IMR-90 (cell line): ENCODE measurements around the gene PAPPA. TPM values are rescaled to one million over a fixed set of nuclear protein-coding genes. Genes with fewer than 3 reads are reported as not detected.

ENCODE experiments used
- ATAC-seq: fragments of 200-7000 bp; cut with Tn5 transposase; 2 replicates; pipeline ENCODE4 v1.9.1; 2020; ENCODE audit warnings: low read depth, mild to moderate bottlenecking, moderate library complexity
- BruUV-seq: library from RNA; stranded (reverse); fragments of 400-500 nt; replicated peaks from 2 replicates; lab custom pipeline; 2021; lab: Mats Ljungman, UMichigan
- CTCF ChIA-PET: fragments of 300-600 bp; formaldehyde crosslinking; extraction: SDS; loops from one replicate; lab custom pipeline; 2021; ENCODE audit warnings: antibody characterized with exemption; lab: Yijun Ruan, JAX
- POLR2A ChIA-PET: fragments of 300-600 bp; sonication (Branson Sonifier 250); formaldehyde crosslinking; loops from one replicate; lab custom pipeline; 2022; ENCODE audit warnings: antibody characterized with exemption; ENCODE audit not compliant: unreplicated experiment; lab: Charles Lee
- DNase-seq: peaks from one replicate; pipeline ENCODE4 v3.0.0; 2013
- H2AFZ ChIP-seq: replicated peaks from 2 replicates; pipeline ENCODE3; 2013; ENCODE audit warnings: low read length, mild to moderate bottlenecking; ENCODE audit not compliant: poor library complexity
- H2AK5ac ChIP-seq: 2 replicates; pipeline ENCODE4 v1.6.1; 2013; ENCODE audit warnings: low read depth, low read length, inconsistent platforms
- H2AK9ac ChIP-seq: replicated peaks from 2 replicates; pipeline ENCODE3; 2013; ENCODE audit warnings: mild to moderate bottlenecking, low read depth, low read length, moderate library complexity; ENCODE audit not compliant: poor library complexity
- H2BK120ac ChIP-seq: 2 replicates; pipeline ENCODE4 v1.6.1; 2013; ENCODE audit warnings: low read depth, low read length, inconsistent platforms
- H2BK15ac ChIP-seq: 3 replicates; pipeline ENCODE4 v1.6.1; 2013; ENCODE audit warnings: low read depth, low read length, inconsistent platforms
- H2BK20ac ChIP-seq: 2 replicates; pipeline ENCODE4 v1.6.1; 2013; ENCODE audit warnings: low read depth, mild to moderate bottlenecking, inconsistent platforms, low read length, moderate library complexity
- H2BK5ac ChIP-seq: 2 replicates; pipeline ENCODE4 v1.6.1; 2013; ENCODE audit warnings: mild to moderate bottlenecking, low read depth, low read length, inconsistent platforms; ENCODE audit not compliant: poor library complexity, severe bottlenecking
- H3K14ac ChIP-seq: replicated peaks from 2 replicates; pipeline ENCODE4 v1.6.1; 2013; ENCODE audit warnings: low read depth, low read length, inconsistent platforms
- H3K18ac ChIP-seq: 2 replicates; pipeline ENCODE4 v1.6.1; 2013; ENCODE audit warnings: low read depth, low read length, control low read depth
- H3K23ac ChIP-seq: 2 replicates; pipeline ENCODE4 v1.6.1; 2013; ENCODE audit warnings: low read depth, low read length, inconsistent platforms
- H3K27ac ChIP-seq: 2 replicates; pipeline ENCODE4 v1.5.1; 2013; ENCODE audit warnings: mild to moderate bottlenecking, control low read depth, low read length; ENCODE audit not compliant: insufficient read depth
- H3K27me3 ChIP-seq: 2 replicates; pipeline ENCODE4 v1.6.1; 2013; ENCODE audit warnings: low read length; ENCODE audit not compliant: control insufficient read depth, insufficient read depth
- H3K36me3 ChIP-seq: 2 replicates; pipeline ENCODE4 v1.6.1; 2013; ENCODE audit warnings: low read length, mixed read lengths; ENCODE audit not compliant: control insufficient read depth, insufficient read depth
- H3K4ac ChIP-seq: 2 replicates; pipeline ENCODE4 v1.6.1; 2013; ENCODE audit warnings: low read depth, low read length, inconsistent platforms
- H3K4me1 ChIP-seq: 2 replicates; pipeline ENCODE4 v1.6.1; 2013; ENCODE audit warnings: low read length, mixed read lengths; ENCODE audit not compliant: control insufficient read depth, insufficient read depth
- H3K4me2 ChIP-seq: 2 replicates; pipeline ENCODE4 v1.6.1; 2013; ENCODE audit warnings: low read depth, mild to moderate bottlenecking, control low read depth, low read length, moderate library complexity
- H3K4me3 ChIP-seq: 2 replicates; pipeline ENCODE4 v1.5.1; 2013; ENCODE audit warnings: low read depth, mild to moderate bottlenecking, control low read depth, low read length, moderate library complexity; ENCODE audit not compliant: insufficient read depth
- H3K56ac ChIP-seq: 2 replicates; pipeline ENCODE4 v1.6.1; 2013; ENCODE audit warnings: low read length, inconsistent platforms; ENCODE audit not compliant: insufficient read depth; ENCODE audit errors: extremely low read depth
- H3K79me1 ChIP-seq, 2 experiments: 2 replicates each; pipeline ENCODE4 v1.6.1; 2013; ENCODE audit warnings: low read length in 2 of 2, inconsistent platforms in 1 of 2, low read depth in 1 of 2
- H3K9ac ChIP-seq: 2 replicates; pipeline ENCODE4 v1.6.1; 2013; ENCODE audit warnings: low read depth, low read length, control low read depth
- H3K9me1 ChIP-seq: 2 replicates; pipeline ENCODE4 v1.6.1; 2013; ENCODE audit warnings: low read length, inconsistent platforms; ENCODE audit not compliant: insufficient read depth
- H3K9me3 ChIP-seq: 2 replicates; pipeline ENCODE4 v1.6.1; 2013; ENCODE audit warnings: low read length; ENCODE audit not compliant: control insufficient read depth, insufficient read depth
- H4K20me1 ChIP-seq: 2 replicates; pipeline ENCODE4 v1.6.1; 2013; ENCODE audit warnings: low read length, inconsistent platforms; ENCODE audit not compliant: insufficient read depth
- H4K5ac ChIP-seq: 2 replicates; pipeline ENCODE4 v1.6.1; 2013; ENCODE audit warnings: mild to moderate bottlenecking, low read depth, low read length, control low read depth
- H4K8ac ChIP-seq, 2 experiments: 2 replicates each; pipeline ENCODE4 v1.6.1; 2013; ENCODE audit warnings: low read depth in 2 of 2, low read length in 2 of 2, control low read depth in 1 of 2, inconsistent platforms in 1 of 2
- H4K91ac ChIP-seq: 2 replicates; pipeline ENCODE4 v1.6.1; 2013; ENCODE audit warnings: low read depth, low read length, inconsistent platforms; ENCODE audit not compliant: insufficient read depth
- MAFK ChIP-seq: IDR thresholded peaks from 2 replicates; pipeline ENCODE4 v1.6.1; 2012; ENCODE audit warnings: low read depth, low read length, improper control_type of control experiment
- POLR2A ChIP-seq: IDR thresholded peaks from 2 replicates; pipeline ENCODE4 v1.6.1; 2012; ENCODE audit warnings: mild to moderate bottlenecking, low read depth, low read length
- RAD21 ChIP-seq: IDR thresholded peaks from 2 replicates; pipeline ENCODE4 v1.6.1; 2012; ENCODE audit warnings: low read length, improper control_type of control experiment
- SMC3 ChIP-seq: fragments of 150-350 bp; IDR thresholded peaks from 2 replicates; pipeline ENCODE4 v1.6.1; 2016; ENCODE audit warnings: low read depth, mild to moderate bottlenecking, antibody characterized with exemption, low read length, moderate library complexity
- WGBS, 2 experiments: methylation state at CpG; one replicate each; pipeline versions ENCODE4 v1.1.5 to v1.1.7; 2013; ENCODE audit warnings: missing lambda C conversion rate in 2 of 2; ENCODE audit not compliant: insufficient read length in 1 of 2; ENCODE audit errors: extremely low coverage in 2 of 2; 5-methylcytosine and 5-hydroxymethylcytosine counted together
- dilution Hi-C: fragments of 300-500 bp; cut with HindIII; formaldehyde crosslinking; loops from one replicate; pipeline ENCODE4 v1.14.3; 2018; ENCODE audit warnings: low sequenced_read_pairs; ENCODE audit not compliant: unreplicated experiment
- in situ Hi-C: fragments of 300-500 bp; cut with MboI; formaldehyde crosslinking; loops from 3 replicates; pipeline ENCODE4 v1.14.3; 2019; ENCODE audit warnings: low sequenced_read_pairs, inconsistent platforms, mixed read lengths
- intact Hi-C: fragments of 100-400 bp; cut with micrococcal nuclease; formaldehyde crosslinking; loops from 2 replicates; pipeline ENCODE4 v1.10.0; 2022
- polyA plus RNA-seq, 3 experiments: library from polyadenylated mRNA; depleted of rRNA; stranded (reverse); fragments of >200 nt; gene quantifications; 2 replicates each; pipeline ENCODE4 v1.2.3, GENCODE V29; 2012; ENCODE audit warnings: low replicate concordance in 1 of 3
- total RNA-seq: library from RNA; depleted of rRNA; stranded (reverse); fragments of >200 nt; gene quantifications from 2 replicates; pipeline ENCODE4 v1.2.3, GENCODE V29; 2012
- TF ChIP-seq, protein P1 (sequence below): conservative IDR thresholded peaks from 2 replicates; pipeline ENCODE4 v1.5.1; 2012; ENCODE audit warnings: mild to moderate bottlenecking, low read depth, low read length, improper control_type of control experiment

Gene PAPPA
- total and polyA plus RNA-seq, 2 of the 4 experiments (the other 2 are of a cell fraction): 8.3 to 12.4 TPM

DNA sequence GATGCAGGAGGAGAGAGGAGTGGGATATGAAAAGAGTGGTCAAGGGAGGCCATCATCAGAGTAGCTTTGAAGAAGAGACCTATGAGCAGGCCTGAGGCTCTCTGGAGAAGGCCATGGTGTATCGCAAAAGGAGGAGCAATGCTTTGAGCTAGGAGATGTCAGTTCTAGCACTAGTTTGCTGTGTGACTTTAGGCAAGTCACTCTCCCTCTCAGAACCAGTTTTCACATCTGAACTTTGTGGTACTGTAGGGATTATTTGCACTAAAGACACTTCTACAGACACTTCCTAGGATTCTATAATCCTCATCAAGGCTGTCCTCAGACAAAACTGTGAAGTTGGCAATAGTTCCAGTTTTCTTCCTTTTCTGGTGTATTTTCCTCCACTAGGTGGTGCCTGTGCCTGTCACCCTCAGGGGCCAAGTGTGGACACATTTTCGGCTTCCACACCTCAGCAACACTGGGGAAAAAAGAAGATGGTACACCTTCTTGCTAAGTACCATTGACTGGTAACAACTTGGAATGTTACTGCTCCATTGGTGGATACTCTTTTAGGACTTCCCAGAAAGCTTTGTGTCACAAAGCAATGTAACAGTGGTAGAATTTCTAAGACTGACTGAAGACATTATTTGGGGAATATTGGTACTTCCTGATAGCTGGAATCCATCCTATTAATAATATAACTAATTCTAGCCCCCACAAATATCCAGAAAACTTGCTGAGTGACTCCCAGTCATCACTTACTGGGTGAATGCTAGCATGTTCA is 9.9 kb downstream of the PAPPA start:
- Histone ChIP-seq H3K27ac (no peak overlapping the region), H3K4me2 (no peak overlapping the region), H3K14ac (no peak overlapping the region), H4K5ac (no peak overlapping the region), H3K23ac (no peak overlapping the region), H3K9me3 (no peaks in the 10 kb centered on the region; the same call in 1 of the 2 replicates), H3K9ac (no peak overlapping the region), H4K91ac (no peak overlapping the region), H2BK15ac (no peak overlapping the region), H2BK5ac (no peak overlapping the region), H2BK20ac (no peak overlapping the region), H4K20me1 (peaks cover 57% of the 10 kb centered on the region), H2AFZ (no peak overlapping the region), H4K8ac (no peak overlapping the region), H3K18ac (no peak overlapping the region), H3K56ac (no peak overlapping the region), H3K79me1 (peaks cover 39 to 80% of the 10 kb centered on the region in 2 experiments), H2BK120ac (no peak overlapping the region), H3K4me3 (no peak overlapping the region), H2AK9ac (no peak overlapping the region), H3K4ac (0 out of 2 replicates have a peak overlapping the region, but pooled peaks have one; percentile 23), H3K4me1 (peaks cover 16% of the 10 kb centered on the region; the same call in 1 of the 2 replicates), H2AK5ac (no peak overlapping the region), H3K36me3 (peaks cover 45% of the 10 kb centered on the region), H3K9me1 (no peaks in the 10 kb centered on the region; the same call in 1 of the 2 replicates), H3K27me3 (no peaks in the 10 kb centered on the region)
- peak; percentile 44 for TF ChIP-seq SMC3
- TF ChIP-seq, protein P1, sequence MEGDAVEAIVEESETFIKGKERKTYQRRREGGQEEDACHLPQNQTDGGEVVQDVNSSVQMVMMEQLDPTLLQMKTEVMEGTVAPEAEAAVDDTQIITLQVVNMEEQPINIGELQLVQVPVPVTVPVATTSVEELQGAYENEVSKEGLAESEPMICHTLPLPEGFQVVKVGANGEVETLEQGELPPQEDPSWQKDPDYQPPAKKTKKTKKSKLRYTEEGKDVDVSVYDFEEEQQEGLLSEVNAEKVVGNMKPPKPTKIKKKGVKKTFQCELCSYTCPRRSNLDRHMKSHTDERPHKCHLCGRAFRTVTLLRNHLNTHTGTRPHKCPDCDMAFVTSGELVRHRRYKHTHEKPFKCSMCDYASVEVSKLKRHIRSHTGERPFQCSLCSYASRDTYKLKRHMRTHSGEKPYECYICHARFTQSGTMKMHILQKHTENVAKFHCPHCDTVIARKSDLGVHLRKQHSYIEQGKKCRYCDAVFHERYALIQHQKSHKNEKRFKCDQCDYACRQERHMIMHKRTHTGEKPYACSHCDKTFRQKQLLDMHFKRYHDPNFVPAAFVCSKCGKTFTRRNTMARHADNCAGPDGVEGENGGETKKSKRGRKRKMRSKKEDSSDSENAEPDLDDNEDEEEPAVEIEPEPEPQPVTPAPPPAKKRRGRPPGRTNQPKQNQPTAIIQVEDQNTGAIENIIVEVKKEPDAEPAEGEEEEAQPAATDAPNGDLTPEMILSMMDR: peak; percentile 42
- TF ChIP-seq MAFK: no peak
- peak; percentile 51 for TF ChIP-seq RAD21
- TF ChIP-seq POLR2A: no peak
- dilution Hi-C loops: no loop called here
- in situ Hi-C loops: no loop called here
- ATAC-seq: no peak
- intact Hi-C loops: no loop called here
- whole genome bisulfite sequencing, 2 experiments: no CpG with 5 or more reads among the region's 2 CpGs
- no TSS peak for BruUV-seq
- CTCF ChIA-PET: interaction anchor here (0.7 to 1.8 kb wide), 4 partner anchors 9 to 408 kb away, joined by 3 to 4 read pairs (median 4); partner anchors contain the start of gene PAPPA
- POLR2A ChIA-PET: interaction anchor here (0.6 kb wide), 1 partner anchor 11 kb away, joined by 3 read pairs; no protein-coding TSS in a partner anchor
- no peak for DNase-seq
